Loucy (cell line): Measurements from ENCODE around the gene MMP20.
A peak's percentile ranks its signal among the peaks of the same experiment; 100 is the strongest.

Source experiments
- H2AFZ ChIP-seq: fragments of 200-600 bp; sonication (generic); 2 replicates; pipeline ENCODE4 v1.6.0; 2016; ENCODE audit warnings: antibody characterized with exemption, mild to moderate bottlenecking, low read length, moderate library complexity
- H3F3A ChIP-seq: fragments of 200-600 bp; 2 replicates; pipeline ENCODE4 v1.6.0; 2016; ENCODE audit warnings: antibody characterized with exemption, low read depth, mild to moderate bottlenecking
- H3K27me3 ChIP-seq: fragments of 200-600 bp; sonication (generic); 2 replicates; pipeline ENCODE4 v1.6.1; 2014; ENCODE audit warnings: low read length, mild to moderate bottlenecking; ENCODE audit not compliant: insufficient read depth, poor library complexity, severe bottlenecking
- H3K36me3 ChIP-seq: fragments of 200-600 bp; sonication (generic); 2 replicates; pipeline ENCODE4 v1.6.1; 2016; ENCODE audit warnings: low read length; ENCODE audit not compliant: insufficient read depth
- H3K4me1 ChIP-seq: fragments of 200-600 bp; sonication (generic); 2 replicates; pipeline ENCODE4 v1.5.1; 2014; ENCODE audit warnings: low read length, mild to moderate bottlenecking; ENCODE audit not compliant: insufficient read depth, poor library complexity, severe bottlenecking
- H3K4me2 ChIP-seq: fragments of 200-600 bp; sonication (generic); 2 replicates; pipeline ENCODE4 v1.6.0; 2014; ENCODE audit warnings: antibody characterized with exemption, low read length, low read depth, mild to moderate bottlenecking; ENCODE audit not compliant: poor library complexity, severe bottlenecking
- H3K4me3 ChIP-seq: fragments of 200-600 bp; sonication (generic); 2 replicates; pipeline ENCODE4 v1.5.1; 2014; ENCODE audit warnings: low read length, mild to moderate bottlenecking, mixed read lengths; ENCODE audit not compliant: poor library complexity, severe bottlenecking
- H3K79me2 ChIP-seq: fragments of 200-600 bp; sonication (generic); 2 replicates; pipeline ENCODE4 v1.6.1; 2014; ENCODE audit warnings: low read length; ENCODE audit not compliant: insufficient read depth
- H3K9ac ChIP-seq: fragments of 200-600 bp; sonication (generic); 2 replicates; pipeline ENCODE4 v1.6.0; 2014; ENCODE audit warnings: mild to moderate bottlenecking, low read depth, low read length, moderate library complexity; ENCODE audit not compliant: poor library complexity, severe bottlenecking
- H3K9me2 ChIP-seq: fragments of 200-600 bp; sonication (generic); replicated peaks from 2 replicates; pipeline ENCODE4 v1.6.1; 2016; ENCODE audit warnings: low read depth, low read length, mixed read lengths
- H3K9me3 ChIP-seq: fragments of 200-600 bp; sonication (generic); 2 replicates; pipeline ENCODE4 v1.6.1; 2014; ENCODE audit warnings: mild to moderate bottlenecking, antibody characterized with exemption, low read length, low read depth; ENCODE audit not compliant: insufficient read depth
- H4K20me1 ChIP-seq: fragments of 200-600 bp; sonication (generic); 2 replicates; pipeline ENCODE4 v1.6.0; 2014; ENCODE audit warnings: antibody characterized with exemption, low read length, mild to moderate bottlenecking; ENCODE audit not compliant: insufficient read depth, poor library complexity, severe bottlenecking
- EZH2phosphoT487 ChIP-seq: fragments of 200-600 bp; IDR thresholded peaks from 2 replicates; pipeline ENCODE4 v1.6.1; 2018; ENCODE audit warnings: antibody characterized with exemption, mild to moderate bottlenecking, moderate library complexity, borderline replicate concordance
- TF ChIP-seq, protein P1 (sequence below): fragments of 200-600 bp; sonication (generic); conservative IDR thresholded peaks from 2 replicates; pipeline ENCODE4 v1.5.1; 2014; ENCODE audit warnings: mild to moderate bottlenecking, antibody characterized with exemption, low read length

Gene MMP20

DNA sequence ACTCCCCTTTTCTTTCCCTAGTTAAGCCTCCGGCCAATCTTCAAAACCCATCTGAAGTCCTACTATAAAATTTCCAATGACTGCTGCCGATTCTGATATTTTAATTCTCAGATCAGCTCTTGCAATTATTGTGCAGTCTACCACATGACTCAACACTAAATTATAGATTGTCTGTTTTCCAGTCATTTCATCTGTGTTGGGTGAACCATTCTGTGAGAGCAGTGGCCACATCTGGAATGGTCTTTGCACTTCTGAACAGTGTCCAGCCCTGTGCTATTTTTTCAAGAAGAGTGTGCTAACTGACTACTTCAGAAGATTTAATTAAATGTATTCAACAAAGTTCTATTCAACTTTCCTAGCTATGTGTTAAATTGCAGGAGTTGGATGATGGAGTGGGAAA, 47.4 kb downstream of the MMP20 start:
- Histone ChIP-seq H3K36me3 (no peaks in the 10 kb centered on the region), H3K4me3 (no peak overlapping the region), H3K79me2 (no peaks in the 10 kb centered on the region), H3K4me2 (peak overlapping the region; percentile 74), H3K9me3 (no peaks in the 10 kb centered on the region), H3K9ac (peak overlapping the region; percentile 39), H3K9me2 (no peaks in the 10 kb centered on the region), H3F3A (no peaks in the 10 kb centered on the region), H2AFZ (no peak overlapping the region), H4K20me1 (no peaks in the 10 kb centered on the region), H3K4me1 (peaks cover 73% of the 10 kb centered on the region), H3K27me3 (no peaks in the 10 kb centered on the region)
- TF ChIP-seq, protein P1, sequence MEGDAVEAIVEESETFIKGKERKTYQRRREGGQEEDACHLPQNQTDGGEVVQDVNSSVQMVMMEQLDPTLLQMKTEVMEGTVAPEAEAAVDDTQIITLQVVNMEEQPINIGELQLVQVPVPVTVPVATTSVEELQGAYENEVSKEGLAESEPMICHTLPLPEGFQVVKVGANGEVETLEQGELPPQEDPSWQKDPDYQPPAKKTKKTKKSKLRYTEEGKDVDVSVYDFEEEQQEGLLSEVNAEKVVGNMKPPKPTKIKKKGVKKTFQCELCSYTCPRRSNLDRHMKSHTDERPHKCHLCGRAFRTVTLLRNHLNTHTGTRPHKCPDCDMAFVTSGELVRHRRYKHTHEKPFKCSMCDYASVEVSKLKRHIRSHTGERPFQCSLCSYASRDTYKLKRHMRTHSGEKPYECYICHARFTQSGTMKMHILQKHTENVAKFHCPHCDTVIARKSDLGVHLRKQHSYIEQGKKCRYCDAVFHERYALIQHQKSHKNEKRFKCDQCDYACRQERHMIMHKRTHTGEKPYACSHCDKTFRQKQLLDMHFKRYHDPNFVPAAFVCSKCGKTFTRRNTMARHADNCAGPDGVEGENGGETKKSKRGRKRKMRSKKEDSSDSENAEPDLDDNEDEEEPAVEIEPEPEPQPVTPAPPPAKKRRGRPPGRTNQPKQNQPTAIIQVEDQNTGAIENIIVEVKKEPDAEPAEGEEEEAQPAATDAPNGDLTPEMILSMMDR: no peak
- no peak for TF ChIP-seq EZH2phosphoT487

DNA sequence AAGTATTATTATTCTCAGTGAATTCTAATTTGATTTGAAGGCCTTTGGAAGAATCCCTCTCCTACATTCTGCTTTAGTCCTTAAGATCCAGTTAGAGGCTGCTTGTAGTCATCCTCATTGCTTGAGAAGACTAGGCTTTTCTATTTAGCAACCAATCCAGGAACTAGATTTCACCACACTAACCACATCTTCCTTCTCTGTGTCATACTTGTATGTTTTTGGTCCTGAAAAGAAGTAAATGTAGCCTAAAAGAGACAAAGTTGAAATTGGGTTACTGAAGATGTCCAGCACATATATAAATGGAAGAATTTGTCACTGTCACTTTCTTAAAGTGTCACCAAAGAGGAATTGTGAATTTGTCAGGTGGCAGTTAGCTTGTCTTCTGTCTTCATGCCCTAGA, 48.0 kb downstream of the MMP20 start:
- Histone ChIP-seq H3K9ac (peak overlapping the region; percentile 39), H3K9me3 (no peaks in the 10 kb centered on the region), H3K27me3 (no peaks in the 10 kb centered on the region), H3K4me2 (peak overlapping the region; percentile 74), H3K79me2 (no peaks in the 10 kb centered on the region), H4K20me1 (no peaks in the 10 kb centered on the region), H3K36me3 (no peaks in the 10 kb centered on the region), H3F3A (no peaks in the 10 kb centered on the region), H3K4me3 (peak overlapping the region; percentile 55), H2AFZ (no peak overlapping the region), H3K9me2 (no peaks in the 10 kb centered on the region), H3K4me1 (peaks cover 73% of the 10 kb centered on the region)
- no peak for TF ChIP-seq EZH2phosphoT487
- TF ChIP-seq, protein P1: no peak

DNA sequence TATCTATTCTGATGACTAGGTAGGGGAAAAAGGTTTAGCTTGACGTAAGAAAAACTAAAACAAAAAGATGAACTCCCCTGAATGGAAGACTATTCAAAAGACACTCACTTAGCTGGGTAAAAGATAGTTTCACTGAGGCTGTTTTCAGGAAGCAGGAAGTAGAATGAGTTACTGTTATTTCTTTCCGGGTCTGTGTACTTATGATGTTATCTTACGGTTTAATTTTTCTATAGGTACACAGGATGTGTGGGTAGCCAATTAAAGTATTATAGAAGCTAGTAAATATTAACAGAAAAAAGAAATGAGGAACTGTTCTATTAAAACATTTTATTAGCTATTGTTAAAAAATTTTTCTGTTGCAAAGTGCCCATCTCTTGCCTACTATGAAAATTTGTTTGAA, 48.8 kb downstream of the MMP20 start:
- H3K9me2 ChIP-seq: no peaks in the 10 kb centered on the region
- peak overlapping the region; percentile 74 for H3K4me2 ChIP-seq
- peaks cover 71% of the 10 kb centered on the region for H3K4me1 ChIP-seq
- H4K20me1 ChIP-seq: no peaks in the 10 kb centered on the region
- no peaks in the 10 kb centered on the region for H3K9me3 ChIP-seq
- peak overlapping the region; percentile 58 for H3K9ac ChIP-seq
- H3K4me3 ChIP-seq: peak overlapping the region; percentile 55
- H3F3A ChIP-seq: no peaks in the 10 kb centered on the region
- TF ChIP-seq, protein P1: no peak
- no peak for TF ChIP-seq EZH2phosphoT487
- H3K79me2 ChIP-seq: no peaks in the 10 kb centered on the region
- H3K27me3 ChIP-seq: no peaks in the 10 kb centered on the region
- H3K36me3 ChIP-seq: no peaks in the 10 kb centered on the region
- peak overlapping the region; percentile 7; the same call in 1 of the 2 replicates for H2AFZ ChIP-seq
